Measurements from ENCODE around the gene HBM.

DNA sequence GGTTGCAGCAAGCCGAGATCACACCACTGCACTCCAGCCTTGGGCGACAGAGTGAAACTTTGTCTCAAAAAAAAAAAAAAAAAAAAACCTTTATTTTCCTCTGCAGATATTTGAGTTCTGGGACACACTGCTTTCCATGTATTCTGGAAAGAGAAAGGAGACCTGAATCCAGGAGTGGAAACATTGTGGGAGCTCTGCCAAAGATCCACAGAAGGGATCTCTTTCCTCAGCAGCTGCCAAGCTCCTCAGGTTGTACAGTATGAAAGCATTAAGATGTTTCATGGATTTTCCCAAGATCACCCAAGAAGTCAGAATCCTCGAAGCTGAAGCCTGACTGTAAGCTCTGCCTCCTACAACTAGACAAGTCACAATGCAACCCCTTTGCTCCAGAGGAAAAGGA is 40.8 kb upstream of the HBM start:
- no peak for TF ChIP-seq KDM1A (IDR thresholded peaks at IDR 0.05; ENCODE audit: borderline replicate concordance)
- TF ChIP-seq, protein P1, sequence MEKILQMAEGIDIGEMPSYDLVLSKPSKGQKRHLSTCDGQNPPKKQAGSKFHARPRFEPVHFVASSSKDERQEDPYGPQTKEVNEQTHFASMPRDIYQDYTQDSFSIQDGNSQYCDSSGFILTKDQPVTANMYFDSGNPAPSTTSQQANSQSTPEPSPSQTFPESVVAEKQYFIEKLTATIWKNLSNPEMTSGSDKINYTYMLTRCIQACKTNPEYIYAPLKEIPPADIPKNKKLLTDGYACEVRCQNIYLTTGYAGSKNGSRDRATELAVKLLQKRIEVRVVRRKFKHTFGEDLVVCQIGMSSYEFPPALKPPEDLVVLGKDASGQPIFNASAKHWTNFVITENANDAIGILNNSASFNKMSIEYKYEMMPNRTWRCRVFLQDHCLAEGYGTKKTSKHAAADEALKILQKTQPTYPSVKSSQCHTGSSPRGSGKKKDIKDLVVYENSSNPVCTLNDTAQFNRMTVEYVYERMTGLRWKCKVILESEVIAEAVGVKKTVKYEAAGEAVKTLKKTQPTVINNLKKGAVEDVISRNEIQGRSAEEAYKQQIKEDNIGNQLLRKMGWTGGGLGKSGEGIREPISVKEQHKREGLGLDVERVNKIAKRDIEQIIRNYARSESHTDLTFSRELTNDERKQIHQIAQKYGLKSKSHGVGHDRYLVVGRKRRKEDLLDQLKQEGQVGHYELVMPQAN (conservative IDR thresholded peaks at IDR 0.05) = no peak
- TF ChIP-seq LARP7 (IDR thresholded peaks at IDR 0.05) = no peak
- TF ChIP-seq EGR1 (IDR thresholded peaks at IDR 0.05; ENCODE audit: borderline replicate concordance in 1 of 2, low read depth in 2 of 2, low read length in 2 of 2) = no peak
- TF ChIP-seq, protein P2, sequence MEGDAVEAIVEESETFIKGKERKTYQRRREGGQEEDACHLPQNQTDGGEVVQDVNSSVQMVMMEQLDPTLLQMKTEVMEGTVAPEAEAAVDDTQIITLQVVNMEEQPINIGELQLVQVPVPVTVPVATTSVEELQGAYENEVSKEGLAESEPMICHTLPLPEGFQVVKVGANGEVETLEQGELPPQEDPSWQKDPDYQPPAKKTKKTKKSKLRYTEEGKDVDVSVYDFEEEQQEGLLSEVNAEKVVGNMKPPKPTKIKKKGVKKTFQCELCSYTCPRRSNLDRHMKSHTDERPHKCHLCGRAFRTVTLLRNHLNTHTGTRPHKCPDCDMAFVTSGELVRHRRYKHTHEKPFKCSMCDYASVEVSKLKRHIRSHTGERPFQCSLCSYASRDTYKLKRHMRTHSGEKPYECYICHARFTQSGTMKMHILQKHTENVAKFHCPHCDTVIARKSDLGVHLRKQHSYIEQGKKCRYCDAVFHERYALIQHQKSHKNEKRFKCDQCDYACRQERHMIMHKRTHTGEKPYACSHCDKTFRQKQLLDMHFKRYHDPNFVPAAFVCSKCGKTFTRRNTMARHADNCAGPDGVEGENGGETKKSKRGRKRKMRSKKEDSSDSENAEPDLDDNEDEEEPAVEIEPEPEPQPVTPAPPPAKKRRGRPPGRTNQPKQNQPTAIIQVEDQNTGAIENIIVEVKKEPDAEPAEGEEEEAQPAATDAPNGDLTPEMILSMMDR (IDR thresholded peaks at IDR 0.05 in 2 of 3, conservative IDR thresholded peaks at IDR 0.05 in 1 of 3; ENCODE audit: control insufficient read depth in 2 of 3, extremely low read depth in 1 of 3, insufficient read depth in 1 of 3, low read depth in 3 of 3, low read length in 3 of 3) = no peak
- no peak for TF ChIP-seq RB1 (IDR thresholded peaks at IDR 0.05; ENCODE audit: borderline replicate concordance)
- TF ChIP-seq EP300 (IDR thresholded peaks at IDR 0.05; ENCODE audit: borderline replicate concordance in 1 of 2, control insufficient read depth in 1 of 2, low read depth in 2 of 2, low read length in 2 of 2) = no peak
- TF ChIP-seq CBFB (IDR thresholded peaks at IDR 0.05; ENCODE audit: low read depth) = no peak
- TF ChIP-seq EZH2 (IDR thresholded peaks at IDR 0.05; ENCODE audit: borderline replicate concordance, control insufficient read depth, low read depth, low read length) = no peak
- no peak for TF ChIP-seq JUND (IDR thresholded peaks at IDR 0.05; ENCODE audit: low read depth, low read length)
- TF ChIP-seq RAD21 (IDR thresholded peaks at IDR 0.05; ENCODE audit: insufficient read depth, low read depth, low read length) = no peak
- TF ChIP-seq MEF2A (IDR thresholded peaks at IDR 0.05; ENCODE audit: insufficient read depth, low read depth, low read length) = no peak
- no peak for TF ChIP-seq BACH1 (IDR thresholded peaks at IDR 0.05; ENCODE audit: borderline replicate concordance)
- no peak for TF ChIP-seq MYC (IDR thresholded peaks at IDR 0.05; ENCODE audit: insufficient read depth, insufficient read length, insufficient replicate concordance, low read length, severe bottlenecking)

Data from GM12878 (cell line).